HL-60 (cell line): ENCODE data around the gene RNF220.

Source experiments
- DNase-seq, 2 experiments: peaks; one replicate each; pipeline ENCODE4 v3.0.0-alpha.2; 2010 to 2020; ENCODE audit warnings: low read depth in 1 of 2, low spot score in 1 of 2
- H3K27ac ChIP-seq: fragments of 250-450 bp; sonication (Bioruptor Pico); replicated peaks from 2 replicates; pipeline ENCODE4 v1.5.1; 2020; ENCODE audit warnings: mild to moderate bottlenecking, moderate library complexity
- H3K27me3 ChIP-seq: fragments of 250-450 bp; sonication (Bioruptor Pico); 2 replicates; pipeline ENCODE4 v1.5.1; 2021; ENCODE audit warnings: mild to moderate bottlenecking, moderate library complexity; ENCODE audit not compliant: insufficient read depth, poor library complexity, severe bottlenecking
- H3K4me3 ChIP-seq: replicated peaks from 2 replicates; pipeline ENCODE4 v1.5.1; 2011; ENCODE audit warnings: mild to moderate bottlenecking, control low read depth, low read length; ENCODE audit not compliant: insufficient read depth
- CTCF ChIP-seq: IDR thresholded peaks from one replicate; pipeline ENCODE4 v1.5.1; 2011; ENCODE audit warnings: low read length, control low read depth, inconsistent platforms; ENCODE audit not compliant: insufficient read depth
- GABPA ChIP-seq: IDR thresholded peaks from 2 replicates; pipeline ENCODE4 v1.6.1; 2012; ENCODE audit warnings: low read depth
- POLR2AphosphoS5 ChIP-seq: IDR thresholded peaks from 2 replicates; pipeline ENCODE4 v1.6.1; 2012; ENCODE audit warnings: low read depth
- REST ChIP-seq: IDR thresholded peaks from 2 replicates; pipeline ENCODE4 v1.6.1; 2012; ENCODE audit warnings: low read depth; ENCODE audit not compliant: insufficient replicate concordance
- SPI1 ChIP-seq: IDR thresholded peaks from 2 replicates; pipeline ENCODE4 v1.6.1; 2012; ENCODE audit warnings: low read depth, mild to moderate bottlenecking, borderline replicate concordance

Gene RNF220

GRCh38 chr1:44515416-44515815 is 110.4 kb downstream of the RNF220 start:
- H3K27ac ChIP-seq = no peak overlapping the region
- DNase-seq = no peak
- no peak overlapping the region for H3K4me3 ChIP-seq
- peaks cover 3% of the 10 kb centered on the region for H3K27me3 ChIP-seq
- TF ChIP-seq REST (no peak), CTCF (no peak), GABPA (no peak), SPI1 (no peak), POLR2AphosphoS5 (no peak)

GRCh38 chr1:44519035-44519676 is 114.1 kb downstream of the RNF220 start:
- H3K4me3 ChIP-seq = no peak overlapping the region
- no peak overlapping the region for H3K27ac ChIP-seq
- no peaks in the 10 kb centered on the region for H3K27me3 ChIP-seq
- TF ChIP-seq POLR2AphosphoS5 (no peak), GABPA (peak; percentile 52), SPI1 (peak; percentile 51; the same call in 1 of the 2 replicates)
- DNase-seq = peak; percentile 22 to 87

GRCh38 chr1:44521378-44522080 is 116.5 kb downstream of the RNF220 start:
- no peak overlapping the region for H3K4me3 ChIP-seq
- TF ChIP-seq CTCF (no peak), REST (no peak), POLR2AphosphoS5 (no peak), GABPA (no peak), SPI1 (no peak)
- no peaks in the 10 kb centered on the region for H3K27me3 ChIP-seq
- DNase-seq = no peak
- no peak overlapping the region for H3K27ac ChIP-seq
